HG02759 (cell line): ENCODE measurements around the gene STRADB.
"Not testable (repeated sequence)": the region's sequence is repeated elsewhere in the genome, so short reads cannot be mapped to it uniquely, and the experiment has no call there.

Experiments used
- ATAC-seq: cut with Tn5 transposase; IDR thresholded peaks from one replicate; pipeline ENCODE4 v1.9.1; 2021; ENCODE audit warnings: mild to moderate bottlenecking, moderate library complexity; ENCODE audit not compliant: unreplicated experiment

The STRADB gene

GRCh38 chr2:201451292-201452057 lies at the start of gene STRADB, which contains the start of gene TRAK2:
STRADB (plus strand) TSS chr2:201451740; CDS start chr2:201454841, 3,101 bp downstream.
TRAK2 (minus strand) TSS chr2:201451458; CDS start chr2:201420507, 30,951 bp downstream.
- peak; percentile 96 for ATAC-seq

- ATAC-seq, result no peak
Observed at GRCh38 chr2:201401815-201402214, 49.7 kb upstream of the STRADB start.

GRCh38 chr2:201402651-201403562 lies 48.6 kb upstream of the STRADB start:
- no peak for ATAC-seq

- ATAC-seq, result no peak
Observed at GRCh38 chr2:201403880-201404279, 47.7 kb upstream of the STRADB start.

GRCh38 chr2:201404699-201405280 lies 46.8 kb upstream of the STRADB start:
- no peak for ATAC-seq

GRCh38 chr2:201406077-201406662 lies 45.4 kb upstream of the STRADB start:
- no peak for ATAC-seq

GRCh38 chr2:201407265-201407664 lies 44.3 kb upstream of the STRADB start:
- no peak for ATAC-seq

GRCh38 chr2:201408931-201409330 lies 42.6 kb upstream of the STRADB start:
- ATAC-seq, result no peak

- ATAC-seq, result no peak
Observed at GRCh38 chr2:201411421-201411820, 40.1 kb upstream of the STRADB start.

- no peak for ATAC-seq
Observed at GRCh38 chr2:201413143-201413542, 38.4 kb upstream of the STRADB start.

- no peak for ATAC-seq
Observed at GRCh38 chr2:201413552-201413951, 38.0 kb upstream of the STRADB start.

- ATAC-seq, result peak; percentile 58
Observed at GRCh38 chr2:201414099-201415023, 37.2 kb upstream of the STRADB start.

- ATAC-seq, result no peak
Observed at GRCh38 chr2:201415149-201415548, 36.4 kb upstream of the STRADB start.

GRCh38 chr2:201419057-201419635 lies 32.4 kb upstream of the STRADB start:
- no peak for ATAC-seq

- ATAC-seq, result no peak
Observed at GRCh38 chr2:201419986-201420385, 31.6 kb upstream of the STRADB start.

- no peak for ATAC-seq
Observed at GRCh38 chr2:201420442-201421113, 31.0 kb upstream of the STRADB start.

- ATAC-seq, result no peak
Observed at GRCh38 chr2:201425952-201426351, 25.6 kb upstream of the STRADB start.

GRCh38 chr2:201428366-201428765 lies 23.2 kb upstream of the STRADB start:
- not testable (repeated sequence) for ATAC-seq

GRCh38 chr2:201429835-201430234 lies 21.7 kb upstream of the STRADB start:
- ATAC-seq, result not testable (repeated sequence)
